Panc1 (cell line): ENCODE results near the gene PCMT1. TPM values are rescaled to one million over a fixed set of nuclear protein-coding genes. Genes with fewer than 3 reads are reported as not detected.

Source experiments
- ATAC-seq: fragments of 200-7000 bp; cut with Tn5 transposase; 2 replicates; pipeline ENCODE4 v1.9.1; 2020; ENCODE audit warnings: mild to moderate bottlenecking, moderate library complexity
- BruUV-seq: library from RNA; stranded (reverse); fragments of 400-500 nt; replicated peaks from 2 replicates; lab custom pipeline; 2021; lab: Mats Ljungman, UMichigan
- CTCF ChIA-PET: fragments of 300-600 bp; sonication (Branson Sonifier 250); formaldehyde crosslinking; loops from one replicate; lab custom pipeline; 2022; ENCODE audit warnings: antibody characterized with exemption; lab: Charles Lee
- POLR2A ChIA-PET: fragments of 300-600 bp; sonication (Branson Sonifier 250); formaldehyde crosslinking; loops from one replicate; lab custom pipeline; 2022; ENCODE audit warnings: antibody characterized with exemption; lab: Charles Lee
- DNase-seq: peaks from one replicate; pipeline ENCODE4 v3.0.0-alpha.2; 2010; ENCODE audit warnings: low read depth, low spot score
- H3K27ac ChIP-seq: 2 replicates; pipeline ENCODE4 v1.5.1; 2011; ENCODE audit warnings: mild to moderate bottlenecking, low read length, inconsistent platforms
- H3K27me3 ChIP-seq: fragments of 200-500 bp; sonication (Bioruptor generic); 2 replicates; pipeline ENCODE4 v1.6.0; 2014; ENCODE audit warnings: low read length, inconsistent platforms; ENCODE audit not compliant: control insufficient read depth, insufficient read depth
- H3K36me3 ChIP-seq: fragments of 200-500 bp; sonication (Bioruptor generic); 2 replicates; pipeline ENCODE4 v1.5.1; 2014; ENCODE audit warnings: inconsistent platforms, mild to moderate bottlenecking, low read length, moderate library complexity; ENCODE audit not compliant: control insufficient read depth, insufficient read depth
- H3K4me1 ChIP-seq: 2 replicates; pipeline ENCODE4 v1.5.1; 2011; ENCODE audit warnings: inconsistent platforms, mild to moderate bottlenecking, low read length, moderate library complexity; ENCODE audit not compliant: control insufficient read depth, insufficient read depth
- H3K4me3 ChIP-seq, 2 experiments: 2 replicates each; pipeline ENCODE4 v1.5.1; 2011 to 2012; ENCODE audit warnings: low read depth in 2 of 2, low read length in 2 of 2, mild to moderate bottlenecking in 2 of 2, inconsistent platforms in 1 of 2, moderate library complexity in 1 of 2
- H3K9me3 ChIP-seq: fragments of 200-500 bp; sonication (Bioruptor generic); 2 replicates; pipeline ENCODE4 v1.5.1; 2014; ENCODE audit warnings: low read depth, mild to moderate bottlenecking, inconsistent platforms, low read length, moderate library complexity; ENCODE audit not compliant: control insufficient read depth, insufficient read depth
- POLR2AphosphoS5 ChIP-seq: IDR thresholded peaks from 2 replicates; pipeline ENCODE4 v1.6.1; 2012; ENCODE audit warnings: mild to moderate bottlenecking, low read depth, low read length, moderate library complexity
- SIN3A ChIP-seq: IDR thresholded peaks from 2 replicates; pipeline ENCODE4 v1.6.1; 2012; ENCODE audit warnings: low read depth, mild to moderate bottlenecking, low read length, moderate library complexity, borderline replicate concordance; ENCODE audit not compliant: insufficient read depth
- TCF7L2 ChIP-seq: IDR thresholded peaks from 2 replicates; pipeline ENCODE4 v1.6.1; 2011; ENCODE audit warnings: mild to moderate bottlenecking, low read depth, low read length, inconsistent platforms
- in situ Hi-C: cut with HindIII; loops from 2 replicates; pipeline ENCODE4 v1.10.0; 2016; ENCODE audit warnings: low sequenced_read_pairs, low pct_unique_long_range_greater_than_20kb
- intact Hi-C: fragments of 100-400 bp; cut with micrococcal nuclease; formaldehyde crosslinking; loops from one replicate; pipeline ENCODE4 v1.10.0; 2022; ENCODE audit not compliant: unreplicated experiment
- total RNA-seq: library from RNA; stranded (reverse); gene quantifications from one replicate; pipeline ENCODE4 v1.2.1, GENCODE V29; 2021; ENCODE audit not compliant: unreplicated experiment
- TF ChIP-seq, protein P1 (sequence below), 2 experiments: IDR thresholded peaks; 2 replicates each; pipeline ENCODE4 v1.6.1; 2011 to 2012; ENCODE audit warnings: low read depth in 2 of 2, control low read depth in 1 of 2, low read length in 1 of 2, mild to moderate bottlenecking in 1 of 2, moderate library complexity in 1 of 2; ENCODE audit not compliant: insufficient read depth in 1 of 2
- TF ChIP-seq, protein P2 (sequence below): fragments of 450-650 bp; IDR thresholded peaks from 2 replicates; pipeline ENCODE4 v1.5.1; 2017; ENCODE audit warnings: mild to moderate bottlenecking

Gene PCMT1
- total RNA-seq, 1 experiment from 2014 or later = 118 TPM

- peaks cover 7% of the 10 kb centered on the region for H3K36me3 ChIP-seq
- no peak for ATAC-seq
- no peaks in the 10 kb centered on the region for H3K4me1 ChIP-seq
- no peak overlapping the region for H3K4me3 ChIP-seq
- in situ Hi-C loops = no loop called here
- ChIA-PET POLR2A (no interaction called here), CTCF (no interaction called here)
- no peaks in the 10 kb centered on the region for H3K27me3 ChIP-seq
- TF ChIP-seq, protein P1, sequence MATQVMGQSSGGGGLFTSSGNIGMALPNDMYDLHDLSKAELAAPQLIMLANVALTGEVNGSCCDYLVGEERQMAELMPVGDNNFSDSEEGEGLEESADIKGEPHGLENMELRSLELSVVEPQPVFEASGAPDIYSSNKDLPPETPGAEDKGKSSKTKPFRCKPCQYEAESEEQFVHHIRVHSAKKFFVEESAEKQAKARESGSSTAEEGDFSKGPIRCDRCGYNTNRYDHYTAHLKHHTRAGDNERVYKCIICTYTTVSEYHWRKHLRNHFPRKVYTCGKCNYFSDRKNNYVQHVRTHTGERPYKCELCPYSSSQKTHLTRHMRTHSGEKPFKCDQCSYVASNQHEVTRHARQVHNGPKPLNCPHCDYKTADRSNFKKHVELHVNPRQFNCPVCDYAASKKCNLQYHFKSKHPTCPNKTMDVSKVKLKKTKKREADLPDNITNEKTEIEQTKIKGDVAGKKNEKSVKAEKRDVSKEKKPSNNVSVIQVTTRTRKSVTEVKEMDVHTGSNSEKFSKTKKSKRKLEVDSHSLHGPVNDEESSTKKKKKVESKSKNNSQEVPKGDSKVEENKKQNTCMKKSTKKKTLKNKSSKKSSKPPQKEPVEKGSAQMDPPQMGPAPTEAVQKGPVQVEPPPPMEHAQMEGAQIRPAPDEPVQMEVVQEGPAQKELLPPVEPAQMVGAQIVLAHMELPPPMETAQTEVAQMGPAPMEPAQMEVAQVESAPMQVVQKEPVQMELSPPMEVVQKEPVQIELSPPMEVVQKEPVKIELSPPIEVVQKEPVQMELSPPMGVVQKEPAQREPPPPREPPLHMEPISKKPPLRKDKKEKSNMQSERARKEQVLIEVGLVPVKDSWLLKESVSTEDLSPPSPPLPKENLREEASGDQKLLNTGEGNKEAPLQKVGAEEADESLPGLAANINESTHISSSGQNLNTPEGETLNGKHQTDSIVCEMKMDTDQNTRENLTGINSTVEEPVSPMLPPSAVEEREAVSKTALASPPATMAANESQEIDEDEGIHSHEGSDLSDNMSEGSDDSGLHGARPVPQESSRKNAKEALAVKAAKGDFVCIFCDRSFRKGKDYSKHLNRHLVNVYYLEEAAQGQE (IDR thresholded peaks at IDR 0.05; ENCODE audit: insufficient read depth in 1 of 2, low read depth in 2 of 2, low read length in 1 of 2) = no peak
- TF ChIP-seq, protein P2, sequence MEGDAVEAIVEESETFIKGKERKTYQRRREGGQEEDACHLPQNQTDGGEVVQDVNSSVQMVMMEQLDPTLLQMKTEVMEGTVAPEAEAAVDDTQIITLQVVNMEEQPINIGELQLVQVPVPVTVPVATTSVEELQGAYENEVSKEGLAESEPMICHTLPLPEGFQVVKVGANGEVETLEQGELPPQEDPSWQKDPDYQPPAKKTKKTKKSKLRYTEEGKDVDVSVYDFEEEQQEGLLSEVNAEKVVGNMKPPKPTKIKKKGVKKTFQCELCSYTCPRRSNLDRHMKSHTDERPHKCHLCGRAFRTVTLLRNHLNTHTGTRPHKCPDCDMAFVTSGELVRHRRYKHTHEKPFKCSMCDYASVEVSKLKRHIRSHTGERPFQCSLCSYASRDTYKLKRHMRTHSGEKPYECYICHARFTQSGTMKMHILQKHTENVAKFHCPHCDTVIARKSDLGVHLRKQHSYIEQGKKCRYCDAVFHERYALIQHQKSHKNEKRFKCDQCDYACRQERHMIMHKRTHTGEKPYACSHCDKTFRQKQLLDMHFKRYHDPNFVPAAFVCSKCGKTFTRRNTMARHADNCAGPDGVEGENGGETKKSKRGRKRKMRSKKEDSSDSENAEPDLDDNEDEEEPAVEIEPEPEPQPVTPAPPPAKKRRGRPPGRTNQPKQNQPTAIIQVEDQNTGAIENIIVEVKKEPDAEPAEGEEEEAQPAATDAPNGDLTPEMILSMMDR = no peak
- TF ChIP-seq TCF7L2 (no peak), POLR2AphosphoS5 (no peak), SIN3A (no peak)
- intact Hi-C loops = no loop called here
- H3K9me3 ChIP-seq = no peaks in the 10 kb centered on the region
- H3K27ac ChIP-seq = no peak overlapping the region
- no peak for DNase-seq
- TSS peak; percentile 18 for BruUV-seq
These were observed 20.9 kb upstream of the PCMT1 start for GRCh38 chr6:149728499-149729234.

GRCh38 chr6:149729824-149730223 is 19.7 kb upstream of the PCMT1 start:
- H3K36me3 ChIP-seq = peaks cover 9% of the 10 kb centered on the region
- in situ Hi-C loops (no loop called here), intact Hi-C loops (no loop called here)
- H3K27ac ChIP-seq = no peak overlapping the region
- BruUV-seq = no TSS peak
- ChIA-PET CTCF (no interaction called here), POLR2A (no interaction called here)
- ATAC-seq = no peak
- no peak overlapping the region for H3K4me3 ChIP-seq
- H3K27me3 ChIP-seq = no peaks in the 10 kb centered on the region
- no peak for DNase-seq
- H3K4me1 ChIP-seq = no peaks in the 10 kb centered on the region
- TF ChIP-seq TCF7L2 = no peak
- TF ChIP-seq POLR2AphosphoS5 = no peak
- TF ChIP-seq, protein P2 = no peak
- no peak for TF ChIP-seq SIN3A
- TF ChIP-seq, protein P1 (IDR thresholded peaks at IDR 0.05; ENCODE audit: insufficient read depth in 1 of 2, low read depth in 2 of 2, low read length in 1 of 2) = no peak
- H3K9me3 ChIP-seq = no peaks in the 10 kb centered on the region
